Lower lobe of right lung (tissue), 2 donors: ENCODE data around the gene C4BPB. TPM values are rescaled to one million over a fixed set of nuclear protein-coding genes. Genes with fewer than 3 reads are reported as not detected.
"Not testable (repeated sequence)": the region's sequence is repeated elsewhere in the genome, so short reads cannot be mapped to it uniquely, and the experiment has no call there.

Experiments
- ATAC-seq, 2 donors: fragments of 200-7000 bp; cut with Tn5 transposase; one replicate each; pipeline ENCODE4 v1.9.1; 2020 to 2022; ENCODE audit warnings: mild to moderate bottlenecking in 2 of 2, moderate library complexity in 2 of 2
- DNase-seq: peaks from one replicate; pipeline ENCODE4 v3.0.0-alpha.2; 2020
- H3K27ac ChIP-seq: fragments of 200-600 bp; one replicate; pipeline ENCODE4 v1.8.0; 2022
- H3K27me3 ChIP-seq: fragments of 200-600 bp; one replicate; pipeline ENCODE4 v1.8.0; 2022; ENCODE audit warnings: low read depth
- H3K36me3 ChIP-seq: fragments of 200-600 bp; one replicate; pipeline ENCODE4 v1.8.0; 2022; ENCODE audit warnings: mild to moderate bottlenecking
- H3K4me1 ChIP-seq: fragments of 200-600 bp; one replicate; pipeline ENCODE4 v1.8.0; 2022
- H3K4me3 ChIP-seq: fragments of 200-600 bp; one replicate; pipeline ENCODE4 v1.8.0; 2022; ENCODE audit warnings: mild to moderate bottlenecking
- H3K9me3 ChIP-seq: fragments of 200-600 bp; one replicate; pipeline ENCODE4 v1.8.0; 2022
- CTCF ChIP-seq: fragments of 200-600 bp; IDR thresholded peaks from one replicate; pipeline ENCODE4 v1.8.0; 2022; ENCODE audit warnings: antibody characterized with exemption, mild to moderate bottlenecking
- intact Hi-C: fragments of 100-400 bp; cut with DNase I; formaldehyde crosslinking; loops from one replicate; pipeline ENCODE4 v1.11.0; 2022
- long read RNA-seq: library from polyadenylated mRNA; unstranded; transcript quantifications from one replicate; pipeline ENCODE4 v2.0.0, GENCODE V29; 2021
- total RNA-seq: library from RNA; stranded (reverse); fragmentation: NEBNext Ultra II Directional; extraction: Animal tissue kit (Norgen Biotek cat#: 25700); gene quantifications from one replicate; pipeline ENCODE4 v1.2.1, GENCODE V29; 2021
- donor health status: DM: no; HTN: yes; CAD: no; lungs with severe emphysema.

Gene C4BPB, protein sequence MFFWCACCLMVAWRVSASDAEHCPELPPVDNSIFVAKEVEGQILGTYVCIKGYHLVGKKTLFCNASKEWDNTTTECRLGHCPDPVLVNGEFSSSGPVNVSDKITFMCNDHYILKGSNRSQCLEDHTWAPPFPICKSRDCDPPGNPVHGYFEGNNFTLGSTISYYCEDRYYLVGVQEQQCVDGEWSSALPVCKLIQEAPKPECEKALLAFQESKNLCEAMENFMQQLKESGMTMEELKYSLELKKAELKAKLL
- total RNA-seq: 10.4 TPM
- long read RNA-seq, partial matches to known transcripts: 0 of 4 reads
- long read RNA-seq, other reads (novel, unspliced or antisense): 4 of 4 reads

- Histone ChIP-seq H3K27ac (peak within 1 kb of the TSS; percentile 0), H3K9me3 (no peaks in the 10 kb centered on the region), H3K36me3 (no peaks in the 10 kb centered on the region), H3K4me3 (peak within 1 kb of the TSS; percentile 17), H3K4me1 (peaks cover 32% of the 10 kb centered on the region), H3K27me3 (no peaks in the 10 kb centered on the region)
- ATAC-seq: peak; percentile 39 to 56
- no peak for DNase-seq
- no peak for TF ChIP-seq CTCF
- intact Hi-C loops: loop anchor here (10.0 kb wide), 1 partner anchor 316 kb away; no protein-coding TSS in a partner anchor
Observed at GRCh38 chr1:207088701-207089626, at the start of gene C4BPB. C4BPB (plus strand) TSS chr1:207088860; CDS start chr1:207089532, 672 bp downstream.

DNA sequence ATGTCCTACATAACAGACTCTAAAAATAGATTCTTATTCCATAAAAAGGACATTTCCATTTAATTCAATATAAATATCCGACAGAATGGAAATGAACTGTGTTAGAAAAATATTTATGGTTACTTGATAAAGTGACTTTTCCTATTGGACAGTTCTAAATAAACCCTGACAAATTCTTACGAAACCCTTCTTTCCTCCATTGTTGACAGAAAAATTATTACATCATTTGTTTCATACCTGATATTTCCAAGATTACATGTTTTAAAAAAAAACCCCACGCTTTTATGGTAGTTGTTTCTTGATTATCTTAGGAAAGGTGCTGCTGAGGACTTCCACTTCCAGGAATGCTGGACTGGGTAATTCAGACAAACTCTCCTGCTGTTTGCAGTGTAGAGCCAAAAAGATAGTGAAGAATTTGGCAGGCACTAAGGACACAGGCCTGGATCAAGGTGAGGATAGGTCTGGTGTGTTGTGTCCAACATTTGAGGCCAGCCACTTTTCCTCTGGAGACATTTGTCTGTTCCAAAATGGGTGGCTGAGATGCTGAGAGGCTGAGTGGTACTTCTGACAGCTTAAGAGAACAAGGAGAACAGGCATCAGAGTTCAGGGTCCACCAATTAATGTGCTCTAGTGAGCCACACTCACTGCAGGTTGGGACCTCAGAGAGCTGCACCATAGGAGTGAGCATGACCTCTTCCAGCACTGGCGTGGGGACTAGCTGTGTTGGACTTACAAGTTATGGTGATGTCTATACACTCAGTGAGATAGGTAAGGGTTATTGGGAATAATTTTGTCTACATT is 49.1 kb upstream of the C4BPB start:
- intact Hi-C loops: no loop called here
- DNase-seq (no peak), ATAC-seq (peak in 1 of 2 donors; percentile 62)
- H3K36me3 ChIP-seq: no peaks in the 10 kb centered on the region
- no peak overlapping the region for H3K4me3 ChIP-seq
- no peak for TF ChIP-seq CTCF
- H3K4me1 ChIP-seq: no peaks in the 10 kb centered on the region
- H3K9me3 ChIP-seq: no peaks in the 10 kb centered on the region
- H3K27me3 ChIP-seq: no peaks in the 10 kb centered on the region
- no peak overlapping the region for H3K27ac ChIP-seq

DNA sequence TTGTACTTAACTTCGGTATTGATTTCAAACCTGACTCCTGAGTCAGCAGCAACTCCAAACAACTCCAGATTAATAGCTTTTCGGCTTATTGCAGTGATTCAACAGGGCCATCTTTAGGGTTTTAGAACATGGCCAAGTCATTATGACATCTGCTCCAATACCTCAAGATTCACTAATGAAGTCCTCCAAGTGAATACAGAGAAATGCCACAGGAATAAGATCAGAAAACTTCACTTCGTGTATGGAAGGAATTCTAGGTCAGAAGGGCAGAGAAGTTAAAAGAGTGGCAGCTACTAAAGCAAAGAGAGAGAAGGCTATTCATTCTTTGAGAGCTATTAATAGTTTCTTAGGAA is 48.5 kb upstream of the C4BPB start:
- no peaks in the 10 kb centered on the region for H3K27me3 ChIP-seq
- TF ChIP-seq CTCF: no peak
- ATAC-seq (no peak), DNase-seq (no peak)
- peaks cover 5% of the 10 kb centered on the region for H3K4me1 ChIP-seq
- no peaks in the 10 kb centered on the region for H3K36me3 ChIP-seq
- H3K9me3 ChIP-seq: no peaks in the 10 kb centered on the region
- intact Hi-C loops: no loop called here
- no peak overlapping the region for H3K4me3 ChIP-seq
- no peak overlapping the region for H3K27ac ChIP-seq

- not testable (repeated sequence) for H3K36me3 ChIP-seq
Observed at GRCh38 chr1:207041397-207041796, 47.3 kb upstream of the C4BPB start.

DNA sequence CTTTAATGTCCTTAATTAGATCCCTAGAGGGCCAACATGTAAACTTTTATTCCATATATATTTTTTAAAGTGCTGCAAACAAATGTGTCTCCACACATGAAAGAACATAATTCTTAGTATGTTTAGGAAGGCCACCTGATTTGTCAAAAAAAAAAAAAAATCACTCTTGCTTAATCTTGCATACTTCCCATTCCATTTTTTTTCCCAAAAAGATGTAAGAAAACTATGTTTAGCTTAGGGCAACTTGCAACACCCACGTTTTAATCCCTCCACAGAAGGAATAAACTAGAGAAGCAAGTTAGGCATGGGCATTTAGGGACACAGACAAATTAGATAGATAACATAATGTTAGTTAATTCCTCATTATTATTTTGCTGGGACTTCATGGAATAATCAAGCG is 43.2 kb upstream of the C4BPB start:
- Histone ChIP-seq H3K27me3 (no peaks in the 10 kb centered on the region), H3K27ac (no peak overlapping the region), H3K4me1 (peaks cover 42% of the 10 kb centered on the region), H3K9me3 (no peaks in the 10 kb centered on the region), H3K4me3 (no peak overlapping the region), H3K36me3 (peaks cover 29% of the 10 kb centered on the region)
- DNase-seq (no peak), ATAC-seq (no peak)
- TF ChIP-seq CTCF: no peak
- intact Hi-C loops: no loop called here

More at GRCh38 chr1:207041397-207041796, 47.3 kb upstream of the C4BPB start:
- H3K27ac ChIP-seq, ATAC-seq, DNase-seq, H3K27me3 ChIP-seq, intact Hi-C loops, H3K4me3 ChIP-seq, H3K9me3 ChIP-seq: not testable (repeated sequence)
- H3K4me1 ChIP-seq: peaks cover 13% of the 10 kb centered on the region
